ENCODE results near the gene NT5DC3. TPM values are rescaled to one million over a fixed set of nuclear protein-coding genes. Genes with fewer than 3 reads are reported as not detected.

Gene NT5DC3
- polyA plus RNA-seq, 3 donors: 0.27 to 4.8 (median 0.93) TPM

GRCh38 chr12:103833095-103833775 lies 7.8 kb downstream of the NT5DC3 start:
- H3K4me1 ChIP-seq (ENCODE audit: control insufficient read depth in 1 of 2, insufficient read depth in 2 of 2, low read length in 2 of 2): peaks cover 46 to 59% of the 10 kb centered on the region in 2 donors
- H3K36me3 Mint-ChIP-seq: peaks cover 0 to 11% of the 10 kb centered on the region in 2 donors
- peak overlapping the region; percentile 56 to 87 (median 73) for H3K27ac Mint-ChIP-seq
- peak overlapping the region in 1 of 3 experiments; percentile 67 for H3K4me3 ChIP-seq (replicated peaks in 1 of 3; ENCODE audit: low read depth in 2 of 3, low read length in 3 of 3)
- no peaks in the 10 kb centered on the region for H3K36me3 ChIP-seq (replicated peaks in 1 of 2; ENCODE audit: control insufficient read depth in 1 of 2, insufficient read depth in 2 of 2, low read length in 2 of 2)
- peak overlapping the region; percentile 66 for H3K4me2 ChIP-seq (replicated peaks; ENCODE audit: extremely low read depth, low read length, poor library complexity, severe bottlenecking)
- peaks cover 80% of the 10 kb centered on the region for H3K79me2 ChIP-seq (ENCODE audit: insufficient read depth, low read length)
- peaks cover 53% of the 10 kb centered on the region for H3K4me1 Mint-ChIP-seq
- no peak overlapping the region for H3K4me3 Mint-ChIP-seq
- DNase-seq: peak in 2 of 3 donors; percentile 26 to 45
- intact Hi-C loops (cut with micrococcal nuclease): loop anchor here in 1 of 2 donors (5.0 kb wide), 1 partner anchor 36 kb away; no protein-coding TSS in a partner anchor
- H3K27me3 ChIP-seq (ENCODE audit: control insufficient read depth in 2 of 2, insufficient read depth in 2 of 2, low read length in 2 of 2): no peaks in the 10 kb centered on the region
- no peak overlapping the region for H2AFZ ChIP-seq (ENCODE audit: insufficient read depth, low read depth, low read length, poor library complexity, severe bottlenecking)
- H3K27me3 Mint-ChIP-seq (ENCODE audit: low read depth in 3 of 3): no peaks in the 10 kb centered on the region
- H3K9ac ChIP-seq (ENCODE audit: insufficient read depth, low read length, poor library complexity, severe bottlenecking): no peak overlapping the region
- WGBS (ENCODE audit: insufficient coverage): 57% methylated on average over 2 of the region's 6 CpGs
- H3K9me3 Mint-ChIP-seq: peaks cover 0 to 3% (median 0%) of the 10 kb centered on the region in 7 donors
- TF ChIP-seq, protein P1, sequence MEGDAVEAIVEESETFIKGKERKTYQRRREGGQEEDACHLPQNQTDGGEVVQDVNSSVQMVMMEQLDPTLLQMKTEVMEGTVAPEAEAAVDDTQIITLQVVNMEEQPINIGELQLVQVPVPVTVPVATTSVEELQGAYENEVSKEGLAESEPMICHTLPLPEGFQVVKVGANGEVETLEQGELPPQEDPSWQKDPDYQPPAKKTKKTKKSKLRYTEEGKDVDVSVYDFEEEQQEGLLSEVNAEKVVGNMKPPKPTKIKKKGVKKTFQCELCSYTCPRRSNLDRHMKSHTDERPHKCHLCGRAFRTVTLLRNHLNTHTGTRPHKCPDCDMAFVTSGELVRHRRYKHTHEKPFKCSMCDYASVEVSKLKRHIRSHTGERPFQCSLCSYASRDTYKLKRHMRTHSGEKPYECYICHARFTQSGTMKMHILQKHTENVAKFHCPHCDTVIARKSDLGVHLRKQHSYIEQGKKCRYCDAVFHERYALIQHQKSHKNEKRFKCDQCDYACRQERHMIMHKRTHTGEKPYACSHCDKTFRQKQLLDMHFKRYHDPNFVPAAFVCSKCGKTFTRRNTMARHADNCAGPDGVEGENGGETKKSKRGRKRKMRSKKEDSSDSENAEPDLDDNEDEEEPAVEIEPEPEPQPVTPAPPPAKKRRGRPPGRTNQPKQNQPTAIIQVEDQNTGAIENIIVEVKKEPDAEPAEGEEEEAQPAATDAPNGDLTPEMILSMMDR (IDR thresholded peaks at IDR 0.05): no peak
- peak overlapping the region in 1 of 2 donors; percentile 77 for H3K27ac ChIP-seq (ENCODE audit: low read depth in 1 of 2, low read length in 2 of 2)
- no peaks in the 10 kb centered on the region for H3K9me3 ChIP-seq (replicated peaks in 1 of 2; ENCODE audit: control insufficient read depth in 1 of 2, insufficient read depth in 1 of 2, low read length in 2 of 2)
- no peaks in the 10 kb centered on the region for H4K20me1 ChIP-seq (ENCODE audit: insufficient read depth, low read length)

DNA sequence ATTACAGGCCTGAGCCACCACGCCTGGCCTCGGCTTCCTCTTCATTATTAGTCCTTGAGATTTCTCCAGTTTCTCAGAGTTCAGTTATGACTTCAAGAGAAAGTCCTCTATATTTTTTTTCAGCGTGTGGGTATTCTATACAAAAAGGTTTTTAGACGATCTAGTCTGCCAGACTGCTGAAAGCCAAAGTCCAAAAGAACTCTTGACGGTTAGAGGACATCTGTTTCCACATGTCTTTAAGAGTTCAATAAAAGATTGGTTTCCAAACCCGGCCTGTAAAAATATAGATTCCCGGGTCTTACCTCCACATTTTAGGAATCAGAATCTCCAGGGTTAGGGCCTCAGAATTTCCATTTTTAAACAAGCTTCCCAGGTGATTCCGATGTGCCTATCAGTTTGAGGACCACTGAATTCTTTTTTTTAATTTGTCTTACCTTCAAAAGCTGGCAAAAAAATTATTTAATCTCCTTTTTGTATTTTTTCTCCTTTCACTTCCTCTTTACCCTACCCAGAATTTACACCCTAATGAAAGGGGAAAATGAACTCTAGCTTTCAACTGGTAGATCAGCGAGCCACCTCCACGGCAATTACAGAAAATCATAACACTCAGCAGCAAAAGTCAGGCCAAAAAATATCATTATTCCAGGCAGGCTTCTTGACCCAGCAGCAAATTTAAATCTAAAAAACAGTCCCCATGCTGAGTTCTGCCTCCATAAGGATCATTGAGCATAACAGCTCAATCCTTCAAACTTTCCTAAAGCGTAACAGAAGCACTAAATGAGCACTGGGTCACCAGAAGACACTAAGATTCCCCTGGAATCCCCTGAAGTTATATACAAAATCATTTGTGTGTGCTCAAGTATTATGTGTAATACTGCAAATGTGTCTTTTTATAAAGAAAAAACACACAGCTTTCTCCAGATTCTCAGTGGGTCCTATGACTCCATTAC lies 8.7 kb downstream of the NT5DC3 start:
- Histone ChIP-seq H3K36me3 (replicated peaks in 1 of 2; ENCODE audit: control insufficient read depth in 1 of 2, insufficient read depth in 2 of 2, low read length in 2 of 2) (no peaks in the 10 kb centered on the region), H3K27ac (ENCODE audit: low read depth in 1 of 2, low read length in 2 of 2) (peak overlapping the region; percentile 48 to 77), H4K20me1 (ENCODE audit: insufficient read depth, low read length) (no peaks in the 10 kb centered on the region), H3K4me1 (ENCODE audit: control insufficient read depth in 1 of 2, insufficient read depth in 2 of 2, low read length in 2 of 2) (peaks cover 53 to 68% of the 10 kb centered on the region in 2 donors), H3K9me3 (replicated peaks in 1 of 2; ENCODE audit: control insufficient read depth in 1 of 2, insufficient read depth in 1 of 2, low read length in 2 of 2) (no peaks in the 10 kb centered on the region), H3K27me3 (ENCODE audit: control insufficient read depth in 2 of 2, insufficient read depth in 2 of 2, low read length in 2 of 2) (no peaks in the 10 kb centered on the region), H3K4me3 (replicated peaks in 1 of 3; ENCODE audit: low read depth in 2 of 3, low read length in 3 of 3) (peak overlapping the region in 2 of 3 experiments; percentile 4 to 67), H2AFZ (ENCODE audit: insufficient read depth, low read depth, low read length, poor library complexity, severe bottlenecking) (peak overlapping the region; percentile 24), H3K4me2 (replicated peaks; ENCODE audit: extremely low read depth, low read length, poor library complexity, severe bottlenecking) (peak overlapping the region; percentile 66), H3K9ac (ENCODE audit: insufficient read depth, low read length, poor library complexity, severe bottlenecking) (peak overlapping the region; percentile 22), H3K79me2 (ENCODE audit: insufficient read depth, low read length) (peaks cover 82% of the 10 kb centered on the region)
- intact Hi-C loops (cut with micrococcal nuclease): loop anchor here in 1 of 2 donors (5.0 kb wide), 1 partner anchor 35 kb away; no protein-coding TSS in a partner anchor
- Mint-ChIP-seq H3K27ac (peak overlapping the region; percentile 16 to 90 (median 87)), H3K27me3 (ENCODE audit: low read depth in 3 of 3) (no peaks in the 10 kb centered on the region), H3K4me3 (peak overlapping the region; percentile 47 to 81), H3K36me3 (peaks cover 0 to 9% of the 10 kb centered on the region in 2 donors), H3K9me3 (no peaks in the 10 kb centered on the region), H3K4me1 (peaks cover 63% of the 10 kb centered on the region)
- peak in 2 of 3 donors; percentile 11 to 14 for DNase-seq
- TF ChIP-seq, protein P1 (IDR thresholded peaks at IDR 0.05): no peak
- WGBS (ENCODE audit: insufficient coverage): 48% methylated on average over 7 of the region's 11 CpGs
